HCT116 (cell line): ENCODE measurements around the gene SEC24B.
"Not testable (repeated sequence)": the region's sequence is repeated elsewhere in the genome, so short reads cannot be mapped to it uniquely, and the experiment has no call there.

Source experiments
- ATF3 ChIP-seq: IDR thresholded peaks from 2 replicates; pipeline ENCODE4 v1.6.1; 2012
- CTCF ChIP-seq, 3 experiments: fragments of 200-600 bp in 1 of 3; sonication (generic) in 1 of 3; IDR thresholded peaks in 2 of 3; conservative IDR thresholded peaks in 1 of 3; 2 replicates each; pipeline ENCODE4 v1.5.1; 2012 to 2017; ENCODE audit warnings: low read depth in 2 of 3, low read length in 2 of 3, antibody characterized with exemption in 1 of 3, borderline replicate concordance in 1 of 3, control low read depth in 1 of 3, mild to moderate bottlenecking in 1 of 3, mixed read lengths in 1 of 3, mixed run types in 1 of 3, moderate library complexity in 1 of 3; ENCODE audit not compliant: insufficient read depth in 1 of 3
- POLR2A ChIP-seq: IDR thresholded peaks from 2 replicates; pipeline ENCODE4 v1.7.0; 2011; ENCODE audit warnings: borderline replicate concordance; ENCODE audit not compliant: insufficient read depth, insufficient read length; ENCODE audit errors: extremely low read depth
- REST ChIP-seq: IDR thresholded peaks from 2 replicates; pipeline ENCODE4 v1.6.1; 2012; ENCODE audit warnings: low read depth
- ZBTB33 ChIP-seq: IDR thresholded peaks from 2 replicates; pipeline ENCODE4 v1.6.1; 2011; ENCODE audit warnings: mild to moderate bottlenecking, low read length, moderate library complexity; ENCODE audit not compliant: insufficient replicate concordance; ENCODE audit errors: extremely low read depth

- TF ChIP-seq REST; CTCF (IDR thresholded peaks at IDR 0.05 in 2 of 3, conservative IDR thresholded peaks at IDR 0.05 in 1 of 3; ENCODE audit: borderline replicate concordance in 1 of 3, insufficient read depth in 1 of 3, low read depth in 2 of 3, low read length in 2 of 3); ZBTB33; POLR2A; ATF3: not testable (repeated sequence)
These were observed 79.8 kb downstream of the SEC24B start for GRCh38 chr4:109513368-109513767.
